SU-DHL-6 (cell line): Measurements from ENCODE around the gene TXNDC11.

ENCODE experiments used
- EZH2phosphoT487 ChIP-seq: fragments of 200-600 bp; sonication (generic), shearing (Covaris generic); conservative IDR thresholded peaks from 2 replicates; pipeline ENCODE4 v1.6.1; 2018; ENCODE audit warnings: mild to moderate bottlenecking, antibody characterized with exemption, low read length, moderate library complexity, mixed read lengths
- TF ChIP-seq, protein P1 (sequence below): fragments of 200-600 bp; sonication (generic); IDR thresholded peaks from one replicate; pipeline ENCODE4 v1.5.1; 2017; ENCODE audit warnings: antibody characterized with exemption, mild to moderate bottlenecking, low read length, moderate library complexity; ENCODE audit not compliant: insufficient read depth, poor library complexity, severe bottlenecking

DNA sequence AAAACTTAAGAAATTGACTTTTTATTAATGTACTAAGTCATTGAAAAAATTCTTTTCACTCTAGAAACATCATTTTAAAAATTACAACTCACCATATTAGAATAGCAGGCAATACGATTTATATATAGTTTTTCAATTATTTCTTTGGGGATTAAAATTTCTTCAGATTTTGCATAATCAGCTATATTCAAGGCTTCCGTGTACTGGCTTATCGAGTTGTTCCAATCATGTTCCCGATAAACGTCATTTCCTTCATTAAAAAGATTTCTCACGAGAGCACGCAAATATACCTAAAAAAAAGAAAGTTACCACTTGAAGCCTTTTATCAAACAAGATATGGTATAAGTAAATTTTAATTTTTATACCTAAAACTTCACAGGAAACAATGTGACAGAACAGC lies 36.4 kb upstream of the TXNDC11 start:
- TF ChIP-seq, protein P1, sequence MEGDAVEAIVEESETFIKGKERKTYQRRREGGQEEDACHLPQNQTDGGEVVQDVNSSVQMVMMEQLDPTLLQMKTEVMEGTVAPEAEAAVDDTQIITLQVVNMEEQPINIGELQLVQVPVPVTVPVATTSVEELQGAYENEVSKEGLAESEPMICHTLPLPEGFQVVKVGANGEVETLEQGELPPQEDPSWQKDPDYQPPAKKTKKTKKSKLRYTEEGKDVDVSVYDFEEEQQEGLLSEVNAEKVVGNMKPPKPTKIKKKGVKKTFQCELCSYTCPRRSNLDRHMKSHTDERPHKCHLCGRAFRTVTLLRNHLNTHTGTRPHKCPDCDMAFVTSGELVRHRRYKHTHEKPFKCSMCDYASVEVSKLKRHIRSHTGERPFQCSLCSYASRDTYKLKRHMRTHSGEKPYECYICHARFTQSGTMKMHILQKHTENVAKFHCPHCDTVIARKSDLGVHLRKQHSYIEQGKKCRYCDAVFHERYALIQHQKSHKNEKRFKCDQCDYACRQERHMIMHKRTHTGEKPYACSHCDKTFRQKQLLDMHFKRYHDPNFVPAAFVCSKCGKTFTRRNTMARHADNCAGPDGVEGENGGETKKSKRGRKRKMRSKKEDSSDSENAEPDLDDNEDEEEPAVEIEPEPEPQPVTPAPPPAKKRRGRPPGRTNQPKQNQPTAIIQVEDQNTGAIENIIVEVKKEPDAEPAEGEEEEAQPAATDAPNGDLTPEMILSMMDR: no peak
- no peak for TF ChIP-seq EZH2phosphoT487
